Germinal center (tissue), 1 donor: ENCODE results near the gene SBNO1.
"Not testable (repeated sequence)": the region's sequence is repeated elsewhere in the genome, so short reads cannot be mapped to it uniquely, and the experiment has no call there.

Experiments
- DNase-seq: peaks from one replicate; pipeline ENCODE4 v3.0.0; 2012; ENCODE audit warnings: mixed read lengths, low spot score

Gene SBNO1

GRCh38 chr12:123248996-123249741 is 115.5 kb downstream of the SBNO1 start:
- not testable (repeated sequence) for DNase-seq

- not testable (repeated sequence) for DNase-seq
These were observed 116.5 kb downstream of the SBNO1 start for GRCh38 chr12:123248129-123248528.

GRCh38 chr12:123245678-123246077 is 119.0 kb downstream of the SBNO1 start:
- DNase-seq, result no peak

- no peak for DNase-seq
These were observed 120.9 kb downstream of the SBNO1 start for GRCh38 chr12:123243671-123244262.

DNA sequence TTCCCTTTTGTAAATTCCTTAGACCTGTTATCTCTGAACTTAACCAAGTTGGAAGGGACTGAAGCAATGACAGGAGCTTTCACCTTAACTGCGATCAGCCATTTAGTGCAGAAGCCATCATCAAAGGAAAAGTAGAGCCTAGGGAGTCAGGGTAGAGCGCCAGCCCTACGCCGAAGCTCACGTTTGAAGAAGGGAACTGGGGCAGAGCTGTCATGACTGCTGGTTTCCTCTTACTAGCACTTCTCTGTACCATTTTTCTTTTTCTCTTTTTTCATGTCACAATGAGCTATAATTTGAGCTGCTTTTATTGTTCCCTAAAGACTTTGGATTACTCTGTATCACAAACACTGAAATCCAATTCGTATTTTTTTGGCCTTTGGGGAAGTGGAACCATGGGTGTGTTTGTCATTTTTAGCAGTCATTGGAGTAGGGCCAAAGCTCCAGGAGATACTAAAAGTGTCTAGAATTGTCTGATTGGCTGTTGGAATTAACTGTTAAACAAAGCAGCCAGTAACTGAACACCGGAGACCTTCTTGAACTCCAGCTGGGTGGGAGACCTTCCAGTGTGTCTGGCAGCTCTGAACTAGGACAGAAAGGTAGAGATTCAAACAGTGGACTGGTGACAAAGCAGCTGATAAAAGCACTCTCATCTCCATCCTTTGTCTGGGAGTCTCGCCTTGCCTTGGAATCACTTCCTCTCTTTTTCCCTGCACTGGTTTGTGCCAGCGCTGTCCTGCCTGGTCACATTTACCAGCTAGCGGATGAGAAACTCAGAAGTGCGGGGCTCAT is 122.3 kb downstream of the SBNO1 start:
- no peak for DNase-seq
